HepG2 (cell line): ENCODE results near the gene GTF2E1.

Experiments
- CTCF ChIP-seq: sonication (generic); formaldehyde crosslinking; IDR thresholded peaks from 2 replicates; pipeline ENCODE4 v1.5.0; 2020; ENCODE audit warnings: mild to moderate bottlenecking, missing genetic modification reagents, moderate library complexity
- KLF13 ChIP-seq: sonication (generic); formaldehyde crosslinking; IDR thresholded peaks from 2 replicates; pipeline ENCODE4 v1.4.0; 2020; ENCODE audit warnings: mild to moderate bottlenecking, missing genetic modification reagents
- PHB2 ChIP-seq: fragments of 450-650 bp; IDR thresholded peaks from 2 replicates; pipeline ENCODE4 v1.6.1; 2018; ENCODE audit not compliant: partially characterized antibody
- REST ChIP-seq, 2 experiments: IDR thresholded peaks; 2 replicates each; pipeline ENCODE4 v1.6.1; 2011 to 2012; ENCODE audit warnings: low read length in 2 of 2, borderline replicate concordance in 1 of 2, low read depth in 1 of 2, mild to moderate bottlenecking in 1 of 2, moderate library complexity in 1 of 2
- TCF7 ChIP-seq: sonication (generic); IDR thresholded peaks from 2 replicates; pipeline ENCODE4 v1.6.1; 2016; ENCODE audit warnings: antibody characterized with exemption, low read depth

GRCh38 chr3:120772081-120772480, 29.5 kb downstream of the GTF2E1 start:
- TF ChIP-seq TCF7 (no peak), CTCF (CRISPR knock-in tag) (no peak), KLF13 (CRISPR knock-in tag) (no peak), REST (IDR thresholded peaks at IDR 0.05; ENCODE audit: borderline replicate concordance in 1 of 2, low read depth in 1 of 2, low read length in 2 of 2) (no peak), PHB2 (no peak)
